IMR-90 (cell line): ENCODE data around the gene KDF1.
A peak's percentile ranks its signal among the peaks of the same experiment; 100 is the strongest.

Experiments used
- CEBPB ChIP-seq: IDR thresholded peaks from 2 replicates; pipeline ENCODE4 v1.6.1; 2012; ENCODE audit warnings: low read depth, low read length, improper control_type of control experiment
- CHD1 ChIP-seq: IDR thresholded peaks from 2 replicates; pipeline ENCODE4 v1.6.1; 2012; ENCODE audit warnings: low read depth, low read length, improper control_type of control experiment
- CTCF ChIP-seq: conservative IDR thresholded peaks from 2 replicates; pipeline ENCODE4 v1.5.1; 2012; ENCODE audit warnings: mild to moderate bottlenecking, low read depth, low read length, improper control_type of control experiment
- ELK1 ChIP-seq: fragments of 150-350 bp; IDR thresholded peaks from 2 replicates; pipeline ENCODE4 v1.6.1; 2016; ENCODE audit warnings: low read depth, mild to moderate bottlenecking, low read length, moderate library complexity, borderline replicate concordance
- MAFK ChIP-seq: IDR thresholded peaks from 2 replicates; pipeline ENCODE4 v1.6.1; 2012; ENCODE audit warnings: low read depth, low read length, improper control_type of control experiment
- MAZ ChIP-seq: IDR thresholded peaks from 2 replicates; pipeline ENCODE4 v1.6.1; 2012; ENCODE audit warnings: low read depth, mild to moderate bottlenecking, low read length, improper control_type of control experiment, moderate library complexity, borderline replicate concordance
- NFE2L2 ChIP-seq: fragments of 150-350 bp; IDR thresholded peaks from 2 replicates; pipeline ENCODE4 v1.6.1; 2016; ENCODE audit warnings: low read depth, mild to moderate bottlenecking, low read length
- POLR2A ChIP-seq: IDR thresholded peaks from 2 replicates; pipeline ENCODE4 v1.6.1; 2012; ENCODE audit warnings: mild to moderate bottlenecking, low read depth, low read length
- RAD21 ChIP-seq: IDR thresholded peaks from 2 replicates; pipeline ENCODE4 v1.6.1; 2012; ENCODE audit warnings: low read length, improper control_type of control experiment
- SMC3 ChIP-seq: fragments of 150-350 bp; IDR thresholded peaks from 2 replicates; pipeline ENCODE4 v1.6.1; 2016; ENCODE audit warnings: low read depth, mild to moderate bottlenecking, antibody characterized with exemption, low read length, moderate library complexity

- TF ChIP-seq NFE2L2 (no peak), CTCF (no peak), POLR2A (no peak; the same call in 1 of the 2 replicates), CHD1 (no peak), MAZ (0 out of 2 replicates have a peak, but pooled peaks have one; percentile 23), CEBPB (no peak), RAD21 (no peak), ELK1 (no peak), MAFK (peak; percentile 63), SMC3 (no peak)
Measured at GRCh38 chr1:26998429-26999300, 38.4 kb upstream of the KDF1 start.
